GM12878 (cell line): Measurements from ENCODE around the gene CNTNAP2. TPM values are rescaled to one million over a fixed set of nuclear protein-coding genes. Genes with fewer than 3 reads are reported as not detected.

ENCODE experiments used
- ATAC-seq: fragments of 200-7000 bp; cut with Tn5 transposase; 3 replicates; pipeline ENCODE4 v1.9.1; 2020; ENCODE audit warnings: mild to moderate bottlenecking, moderate library complexity
- BruUV-seq: library from RNA; stranded (reverse); fragments of 400-500 nt; replicated peaks from 2 replicates; lab custom pipeline; 2021; lab: Mats Ljungman, UMichigan
- CTCF ChIA-PET: fragments of 300-600 bp; sonication (Branson Sonifier 250); formaldehyde crosslinking; extraction: SDS; loops from one replicate; lab custom pipeline; 2021; ENCODE audit warnings: inconsistent platforms; lab: Yijun Ruan, JAX
- POLR2A ChIA-PET: fragments of 350-600 bp; formaldehyde crosslinking; extraction: SDS; loops from one replicate; lab custom pipeline; 2021; ENCODE audit warnings: inconsistent platforms; lab: Charles Lee
- RAD21 ChIA-PET: fragments of 300-600 bp; sonication (Branson Sonifier 250); formaldehyde crosslinking; loops from one replicate; lab custom pipeline; 2023; ENCODE audit warnings: antibody characterized with exemption; ENCODE audit not compliant: unreplicated experiment; lab: Charles Lee
- SMC1A ChIA-PET: fragments of 300-600 bp; sonication (Branson Sonifier 250); formaldehyde crosslinking; loops from one replicate; lab custom pipeline; 2023; ENCODE audit not compliant: unreplicated experiment, uncharacterized antibody; lab: Charles Lee
- DNase-seq: peaks from one replicate; pipeline ENCODE4 v3.0.0-alpha.2; 2011; ENCODE audit warnings: low read depth, low spot score
- FAIRE-seq: peaks from 3 replicates; lab custom pipeline; 2011; peaks lifted over from hg19 to GRCh38; lab: Jason Lieb, UNC
- H2AFZ ChIP-seq: 2 replicates; pipeline ENCODE4 v1.6.0; 2011; ENCODE audit warnings: low read depth, low read length, control low read depth; ENCODE audit not compliant: control insufficient read depth
- H3K27ac ChIP-seq: 2 replicates; pipeline ENCODE4 v1.5.1; 2011; ENCODE audit warnings: control low read depth; ENCODE audit not compliant: control insufficient read depth, insufficient read depth
- H3K27me3 ChIP-seq, 2 experiments: replicated peaks in 1 of 2; 2 replicates each; pipeline versions ENCODE4 v1.6.0 to v1.6.1; 2011; ENCODE audit warnings: low read length in 1 of 2; ENCODE audit not compliant: control insufficient read depth in 2 of 2, insufficient read depth in 2 of 2
- H3K36me3 ChIP-seq, 2 experiments: 2 replicates each; pipeline ENCODE4 v1.5.1; 2011; ENCODE audit warnings: low read length in 1 of 2; ENCODE audit not compliant: control insufficient read depth in 2 of 2, insufficient read depth in 2 of 2
- H3K4me1 ChIP-seq: 2 replicates; pipeline ENCODE4 v1.6.1; 2011; ENCODE audit warnings: mild to moderate bottlenecking, low read length, moderate library complexity, mixed read lengths; ENCODE audit not compliant: control insufficient read depth, insufficient read depth
- H3K4me2 ChIP-seq: 2 replicates; pipeline ENCODE4 v1.6.0; 2011; ENCODE audit warnings: control low read depth; ENCODE audit not compliant: control insufficient read depth, insufficient read depth
- H3K4me3 ChIP-seq: fragments of 200-600 bp; sonication (generic); 2 replicates; pipeline ENCODE4 v1.5.1; 2016
- H3K79me2 ChIP-seq: 2 replicates; pipeline ENCODE4 v1.6.0; 2011; ENCODE audit warnings: low read length; ENCODE audit not compliant: control insufficient read depth, insufficient read depth
- H3K9ac ChIP-seq: 2 replicates; pipeline ENCODE4 v1.8.0; 2011; ENCODE audit warnings: low read length, control low read depth, mixed read lengths; ENCODE audit not compliant: control insufficient read depth, insufficient read depth
- H3K9me3 ChIP-seq: replicated peaks from 3 replicates; pipeline ENCODE4 v1.5.1; 2011; ENCODE audit warnings: mild to moderate bottlenecking, low read length; ENCODE audit not compliant: control insufficient read depth, insufficient read depth
- H4K20me1 ChIP-seq: 2 replicates; pipeline ENCODE4 v1.6.0; 2011; ENCODE audit not compliant: control insufficient read depth, insufficient read depth
- EZH2 ChIP-seq: IDR thresholded peaks from 2 replicates; pipeline ENCODE4 v1.6.1; 2012; ENCODE audit warnings: low read depth, mild to moderate bottlenecking, control low read depth, inconsistent platforms, low read length, borderline replicate concordance; ENCODE audit not compliant: control insufficient read depth
- JUNB ChIP-seq: IDR thresholded peaks from 2 replicates; pipeline ENCODE4 v1.6.1; 2016; ENCODE audit warnings: antibody characterized with exemption, mild to moderate bottlenecking
- NR2C2 ChIP-seq: IDR thresholded peaks from 2 replicates; pipeline ENCODE4 v1.6.1; 2011; ENCODE audit warnings: borderline replicate concordance, low read depth; ENCODE audit not compliant: control insufficient read depth, insufficient read length
- PML ChIP-seq: IDR thresholded peaks from 2 replicates; pipeline ENCODE4 v1.6.1; 2012; ENCODE audit warnings: low read length, inconsistent platforms
- TBL1XR1 ChIP-seq: IDR thresholded peaks from 2 replicates; pipeline ENCODE4 v1.6.1; 2012; ENCODE audit warnings: low read depth, low read length, improper control_type of control experiment
- in situ Hi-C: fragments of 300-500 bp; cut with MboI; formaldehyde crosslinking; loops from 9 replicates; pipeline ENCODE4 v1.14.3; 2018; ENCODE audit warnings: mixed read lengths
- intact Hi-C: fragments of 100-400 bp; cut with micrococcal nuclease; formaldehyde crosslinking; loops from one replicate; pipeline ENCODE4 v1.14.2; 2022; ENCODE audit not compliant: unreplicated experiment
- polyA plus RNA-seq, 11 experiments: library from polyadenylated mRNA; depleted of rRNA in 4 of 11; unstranded in 6 of 11; stranded (reverse) in 5 of 11; fragments of >200 nt; fragmentation: Nextera tagmentation in 4 of 11; fragmentation: Illumina TruSeq in 1 of 11; extraction: Ambion mirVana in 4 of 11; extraction: Trizol in 1 of 11; gene quantifications; 1 replicate in 1 of 11; 2 replicates in 10 of 11; pipeline versions ENCODE4 v1.2.1 to v1.2.3, GENCODE V29; 2011 to 2016; ENCODE audit warnings: inconsistent platforms in 2 of 11, missing spikeins in 2 of 11, low read depth in 1 of 11
- total RNA-seq, 4 experiments: library from RNA; depleted of rRNA in 3 of 4; stranded (reverse); fragments of >200 nt in 3 of 4; fragmentation: Illumina TruSeq in 1 of 4; extraction: Trizol in 1 of 4; gene quantifications; 2 replicates each; pipeline versions ENCODE4 v1.2.1 to v1.2.3, GENCODE V29; 2013 to 2021
- TF ChIP-seq, protein P1 (sequence below): fragments of 450-650 bp; IDR thresholded peaks from 2 replicates; pipeline ENCODE4 v1.6.1; 2017; ENCODE audit warnings: antibody characterized with exemption, mild to moderate bottlenecking, moderate library complexity

CNTNAP2 gene
- total and polyA plus RNA-seq, 10 of the 15 experiments (the other 5 are each of a cell fraction or from before 2014, with no cell fraction given) = 0.03 to 0.08 (median 0.03) TPM; not detected in 7

DNA sequence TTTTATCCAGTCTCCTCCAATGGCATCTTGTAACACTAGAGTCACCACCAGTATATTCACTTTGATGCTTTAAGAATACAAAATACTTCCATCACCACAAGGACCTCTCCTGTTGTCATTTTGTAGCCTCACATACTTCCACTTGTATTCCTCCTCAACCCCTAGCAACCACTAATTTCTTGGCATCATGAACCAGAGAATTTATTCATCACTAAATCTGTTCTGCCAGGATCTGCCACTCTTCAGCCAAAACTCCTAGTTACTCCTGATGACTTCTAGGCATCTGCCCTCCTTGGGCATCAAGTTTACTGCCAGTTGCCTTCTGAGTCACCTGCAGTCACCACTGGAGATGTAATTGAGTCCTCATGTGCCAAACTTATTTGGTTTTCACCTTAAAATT lies 906.8 kb downstream of the CNTNAP2 start:
- Histone ChIP-seq H3K4me2 (no peak overlapping the region), H3K27ac (no peak overlapping the region), H3K36me3 (no peaks in the 10 kb centered on the region), H2AFZ (no peak overlapping the region), H3K79me2 (no peaks in the 10 kb centered on the region), H3K4me1 (no peaks in the 10 kb centered on the region), H3K9me3 (no peaks in the 10 kb centered on the region), H3K4me3 (no peak overlapping the region), H3K9ac (no peak overlapping the region), H4K20me1 (no peaks in the 10 kb centered on the region), H3K27me3 (no peaks in the 10 kb centered on the region)
- intact Hi-C loops = no loop called here
- ChIA-PET CTCF (no interaction called here), RAD21 (no interaction called here), SMC1A (no interaction called here), POLR2A (no interaction called here)
- no TSS peak for BruUV-seq
- TF ChIP-seq TBL1XR1 = no peak
- TF ChIP-seq NR2C2 = no peak
- TF ChIP-seq EZH2 = no peak
- TF ChIP-seq PML = no peak
- no peak for TF ChIP-seq JUNB
- TF ChIP-seq, protein P1, sequence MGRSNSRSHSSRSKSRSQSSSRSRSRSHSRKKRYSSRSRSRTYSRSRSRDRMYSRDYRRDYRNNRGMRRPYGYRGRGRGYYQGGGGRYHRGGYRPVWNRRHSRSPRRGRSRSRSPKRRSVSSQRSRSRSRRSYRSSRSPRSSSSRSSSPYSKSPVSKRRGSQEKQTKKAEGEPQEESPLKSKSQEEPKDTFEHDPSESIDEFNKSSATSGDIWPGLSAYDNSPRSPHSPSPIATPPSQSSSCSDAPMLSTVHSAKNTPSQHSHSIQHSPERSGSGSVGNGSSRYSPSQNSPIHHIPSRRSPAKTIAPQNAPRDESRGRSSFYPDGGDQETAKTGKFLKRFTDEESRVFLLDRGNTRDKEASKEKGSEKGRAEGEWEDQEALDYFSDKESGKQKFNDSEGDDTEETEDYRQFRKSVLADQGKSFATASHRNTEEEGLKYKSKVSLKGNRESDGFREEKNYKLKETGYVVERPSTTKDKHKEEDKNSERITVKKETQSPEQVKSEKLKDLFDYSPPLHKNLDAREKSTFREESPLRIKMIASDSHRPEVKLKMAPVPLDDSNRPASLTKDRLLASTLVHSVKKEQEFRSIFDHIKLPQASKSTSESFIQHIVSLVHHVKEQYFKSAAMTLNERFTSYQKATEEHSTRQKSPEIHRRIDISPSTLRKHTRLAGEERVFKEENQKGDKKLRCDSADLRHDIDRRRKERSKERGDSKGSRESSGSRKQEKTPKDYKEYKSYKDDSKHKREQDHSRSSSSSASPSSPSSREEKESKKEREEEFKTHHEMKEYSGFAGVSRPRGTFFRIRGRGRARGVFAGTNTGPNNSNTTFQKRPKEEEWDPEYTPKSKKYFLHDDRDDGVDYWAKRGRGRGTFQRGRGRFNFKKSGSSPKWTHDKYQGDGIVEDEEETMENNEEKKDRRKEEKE = no peak
- FAIRE-seq = no peak
- in situ Hi-C loops = no loop called here
- DNase-seq = no peak
- ATAC-seq = no peak
